Measurements from ENCODE around the gene MYO1B.

The MYO1B gene

GRCh38 chr2:191474464-191474863 is 229.3 kb downstream of the MYO1B start:
- DNase-seq: no peak
